RPMI8226 (cell line): Measurements from ENCODE around the gene APBB2.
"Not testable (repeated sequence)": the region's sequence is repeated elsewhere in the genome, so short reads cannot be mapped to it uniquely, and the experiment has no call there.

ENCODE experiments used
- DNase-seq: peaks from one replicate; pipeline ENCODE4 v3.0.0-alpha.2; 2015

The APBB2 gene

DNA sequence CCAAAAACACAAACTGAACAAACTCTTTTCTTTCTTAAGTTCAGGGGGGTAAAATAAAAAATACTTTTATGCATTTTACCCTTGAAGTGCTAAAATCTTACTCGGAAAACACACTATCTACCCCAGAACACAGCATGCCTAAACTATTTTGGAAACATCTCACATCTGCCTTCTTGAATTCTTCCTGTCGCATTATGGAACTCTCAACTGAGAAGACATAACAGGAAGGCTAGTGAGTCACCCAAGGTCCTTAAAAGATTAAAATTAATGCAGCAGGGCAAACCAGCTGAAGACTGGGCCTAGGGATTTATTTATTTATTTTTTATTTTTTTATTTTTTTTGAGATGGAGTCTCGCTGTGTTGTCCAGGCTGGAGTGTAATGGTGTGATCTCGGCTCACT is 208.2 kb downstream of the APBB2 start:
- DNase-seq = no peak

DNA sequence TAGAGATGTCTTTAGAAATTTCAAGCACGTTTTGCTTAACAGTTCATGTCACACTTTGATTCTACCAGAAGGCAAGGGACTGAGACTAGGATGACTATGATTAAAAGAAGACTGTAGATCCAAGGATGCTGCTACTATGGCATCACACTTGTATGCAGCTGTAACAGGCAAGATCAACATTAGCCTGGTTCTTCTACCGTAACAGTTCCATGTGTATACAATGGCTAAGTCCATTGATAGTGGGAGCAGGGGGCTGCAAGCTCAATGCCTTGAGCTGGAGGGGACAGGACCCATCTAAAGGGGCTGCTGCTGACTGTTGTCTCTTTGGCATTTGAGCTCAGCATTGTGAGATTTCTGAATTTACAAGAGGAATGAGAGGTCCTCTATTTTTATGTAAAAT is 212.0 kb downstream of the APBB2 start:
- no peak for DNase-seq

DNA sequence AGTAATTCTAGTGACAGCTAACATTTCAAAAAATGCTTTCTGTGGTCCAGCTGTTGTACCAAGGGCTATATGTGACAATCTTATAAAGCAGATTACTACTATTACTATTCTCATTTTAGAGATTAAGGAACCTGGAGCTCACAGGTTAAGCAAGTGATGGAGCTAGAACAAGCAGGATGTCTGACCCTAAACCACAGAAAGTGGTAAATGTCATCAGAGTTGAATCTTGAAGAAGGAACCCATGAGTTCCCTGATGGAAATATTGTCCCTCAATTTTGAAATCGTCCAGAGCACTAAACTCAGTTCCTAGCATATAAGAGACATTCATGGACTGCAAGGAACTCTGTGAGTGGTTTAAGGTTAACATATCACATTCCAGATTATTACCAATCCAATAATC is 214.0 kb downstream of the APBB2 start:
- DNase-seq = no peak

DNA sequence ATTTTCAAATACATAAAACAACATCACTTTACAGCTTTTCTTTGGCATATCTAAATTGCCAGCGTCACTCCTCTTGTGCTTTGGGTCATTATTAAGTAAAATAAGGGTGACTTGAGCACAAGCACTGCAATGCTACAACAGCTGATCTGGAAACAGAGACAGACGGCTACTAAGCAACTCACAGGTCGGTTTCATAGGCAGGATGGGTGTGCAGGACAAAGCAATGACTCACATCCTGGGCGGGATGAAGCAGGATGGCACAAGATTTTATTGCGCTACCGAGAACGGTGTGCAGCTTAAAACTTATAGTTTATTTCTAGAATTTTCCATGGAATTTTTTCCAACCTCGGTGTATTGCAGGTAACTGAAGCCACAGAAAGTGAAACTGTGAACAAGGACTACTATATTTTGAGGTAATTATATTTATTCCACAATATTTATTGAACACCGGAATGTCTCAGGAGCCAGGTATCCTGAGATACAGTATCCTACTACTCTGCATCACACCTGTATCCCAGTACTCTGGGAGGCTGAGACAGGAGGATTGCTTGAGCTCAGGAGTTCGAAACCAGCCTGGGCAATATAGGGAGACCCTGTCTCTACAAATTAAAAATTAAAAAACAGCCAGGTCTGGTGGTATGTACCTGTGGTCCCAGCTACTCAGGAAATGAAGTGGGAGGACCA is 215.5 kb downstream of the APBB2 start:
- DNase-seq = no peak

DNA sequence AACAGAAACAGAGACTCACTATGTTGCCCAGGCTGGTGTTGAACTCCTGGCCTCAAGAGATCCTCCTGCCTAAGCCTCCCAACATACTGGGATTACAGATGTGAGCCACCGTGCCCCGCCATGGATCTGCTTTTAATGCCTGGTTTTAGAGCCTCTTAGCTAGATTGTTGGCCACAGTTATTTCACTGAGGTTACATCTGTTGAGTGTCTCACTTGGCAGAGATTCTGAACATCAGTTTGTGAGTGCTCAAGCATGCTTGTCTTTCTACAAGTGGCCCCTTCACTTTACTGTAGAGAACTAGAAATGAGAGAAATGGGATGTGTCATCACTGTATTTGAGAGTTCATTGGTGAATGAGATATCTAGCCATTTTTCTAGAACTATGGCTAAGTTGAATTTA is 218.5 kb downstream of the APBB2 start:
- no peak for DNase-seq

DNA sequence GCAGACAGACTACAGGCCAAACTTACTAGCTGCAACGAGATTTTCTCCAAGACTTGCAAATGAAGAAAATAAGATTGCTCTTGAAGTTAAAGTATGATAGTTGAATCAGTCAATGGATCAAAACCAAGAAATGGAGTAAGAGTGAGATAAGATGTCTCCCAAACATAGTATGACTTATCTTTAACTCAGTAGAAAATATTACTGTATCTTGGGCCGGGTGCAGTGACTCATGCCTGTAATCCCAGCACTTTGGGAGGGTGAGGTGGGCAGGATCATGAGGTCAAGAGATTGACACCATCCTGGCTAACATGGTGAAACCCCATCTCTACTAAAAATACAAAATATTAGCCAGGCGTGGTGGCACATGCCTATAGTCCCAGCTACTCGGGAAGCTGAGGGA is 220.0 kb downstream of the APBB2 start:
- DNase-seq = not testable (repeated sequence)

DNA sequence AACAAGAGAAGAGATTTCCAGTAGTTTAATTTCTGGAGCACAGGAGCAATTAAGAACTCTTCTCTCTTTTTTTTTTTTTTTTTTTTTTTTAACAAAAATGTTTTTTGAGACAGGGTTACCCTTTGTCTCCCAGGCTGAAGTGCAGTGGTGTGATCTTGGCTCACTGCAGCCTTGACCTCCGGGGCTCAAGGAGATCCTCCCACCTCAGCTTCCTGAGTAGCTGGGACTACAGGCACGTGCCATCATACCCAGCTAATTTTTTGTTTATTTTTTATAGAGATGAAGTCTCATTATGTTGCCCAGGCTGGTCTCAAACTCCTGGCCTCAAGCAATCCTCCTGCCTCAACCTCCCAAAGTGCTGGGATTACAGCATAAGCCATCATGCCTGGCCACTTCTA is 221.0 kb downstream of the APBB2 start:
- not testable (repeated sequence) for DNase-seq

DNA sequence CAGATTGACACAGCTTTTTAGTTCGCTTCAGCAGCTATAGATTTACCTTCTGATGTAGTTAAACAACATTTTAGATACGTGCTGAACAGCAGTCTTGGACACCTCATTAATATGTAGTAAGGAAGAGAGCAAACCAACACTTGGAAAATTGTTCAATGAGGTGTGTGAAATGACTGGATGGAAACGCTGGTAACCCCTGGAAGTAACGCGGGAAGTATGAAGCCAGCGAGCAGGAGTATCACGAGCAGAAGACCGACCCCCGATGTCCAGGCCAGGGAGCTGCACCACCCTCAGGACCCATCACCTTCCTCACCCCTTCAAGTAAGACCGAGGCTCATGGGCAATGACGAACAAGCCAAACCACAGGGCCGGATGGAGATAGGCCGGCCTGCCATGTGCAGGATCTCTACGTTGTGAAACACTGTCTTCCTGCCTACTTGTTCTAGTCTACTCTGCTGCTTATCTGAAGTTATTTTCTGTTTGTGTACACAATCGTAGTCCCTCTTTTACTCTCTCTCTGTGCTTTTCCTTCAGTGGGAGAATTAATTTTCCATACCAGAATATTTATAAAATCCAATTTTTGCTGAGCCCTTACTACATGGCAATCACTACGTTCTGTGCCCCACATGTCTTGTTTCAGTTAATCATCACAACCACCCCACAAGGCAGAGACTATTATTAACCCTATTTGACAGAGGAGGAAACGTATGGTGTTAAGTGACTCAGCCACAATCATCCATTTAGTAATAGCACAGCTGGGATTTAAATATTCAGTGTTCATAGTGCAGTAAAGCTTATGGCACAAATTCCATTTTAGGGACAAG is 221.7 kb downstream of the APBB2 start:
- no peak for DNase-seq

DNA sequence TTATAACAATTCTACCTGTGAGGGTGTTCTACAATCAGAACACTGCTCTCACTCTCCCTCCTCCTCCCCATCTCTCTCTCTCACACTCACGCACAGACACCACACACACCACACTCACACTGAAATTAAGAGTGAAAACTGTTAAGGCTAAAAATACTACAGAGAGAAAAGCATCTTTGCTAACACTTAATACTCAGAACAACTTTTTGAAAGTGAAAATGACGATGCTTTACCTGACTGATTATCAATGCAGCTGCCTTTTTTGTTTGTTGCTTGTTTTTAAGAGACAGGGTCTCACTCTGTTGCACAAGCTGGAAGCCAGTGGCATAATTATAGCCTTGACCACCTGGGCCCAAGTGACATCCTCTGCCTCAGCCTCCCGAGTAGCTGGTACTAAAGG is 222.4 kb downstream of the APBB2 start:
- no peak for DNase-seq

DNA sequence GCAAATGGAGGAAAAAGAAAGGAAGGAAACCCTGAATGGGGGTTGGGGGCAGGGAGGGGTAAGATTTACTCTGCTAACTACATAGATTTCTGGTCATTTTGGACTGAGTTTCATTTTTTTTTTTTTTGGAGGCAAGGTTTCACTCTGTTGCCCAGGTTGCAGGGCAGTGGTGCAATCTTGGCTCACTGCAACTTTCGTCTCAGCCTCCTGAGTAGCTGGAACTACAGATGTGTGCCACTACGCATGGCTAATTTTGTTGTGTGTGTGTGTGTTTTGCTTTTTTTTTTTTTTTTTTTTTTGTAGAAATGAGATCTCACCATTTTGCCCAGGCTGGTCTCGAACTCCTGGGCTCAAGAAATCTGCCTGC is 223.5 kb downstream of the APBB2 start:
- DNase-seq = no peak

DNA sequence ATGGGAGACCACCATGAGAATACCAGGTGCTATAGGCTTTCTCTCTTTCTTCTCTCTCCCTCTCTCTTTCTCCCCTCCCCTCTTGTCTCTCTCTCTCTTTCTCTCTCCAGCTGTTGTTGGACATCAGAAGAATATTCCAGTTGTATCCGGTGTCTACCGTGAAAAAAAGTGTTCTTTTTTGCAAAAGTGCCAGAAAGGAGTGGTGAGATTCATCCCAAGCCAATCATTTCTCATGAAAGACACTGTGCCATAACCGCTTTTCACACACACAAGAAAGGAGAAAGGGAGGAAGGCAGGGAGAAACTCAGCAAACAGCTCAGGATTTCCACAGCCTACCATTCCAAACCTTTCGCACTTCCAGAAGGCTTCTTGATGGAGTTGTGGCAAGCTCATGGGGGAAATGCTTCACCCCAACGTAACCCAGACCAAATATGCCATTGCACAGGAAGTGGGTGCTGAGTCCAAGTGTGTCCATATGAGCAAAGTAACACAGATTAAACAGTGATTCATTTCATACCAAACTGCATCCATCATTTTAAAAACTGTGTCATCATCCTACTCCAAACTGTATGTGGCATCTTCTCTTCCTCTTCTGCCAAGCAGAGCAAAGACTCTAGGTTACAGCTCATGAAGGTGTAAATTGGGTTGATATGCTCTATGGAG is 224.0 kb downstream of the APBB2 start:
- DNase-seq = no peak

DNA sequence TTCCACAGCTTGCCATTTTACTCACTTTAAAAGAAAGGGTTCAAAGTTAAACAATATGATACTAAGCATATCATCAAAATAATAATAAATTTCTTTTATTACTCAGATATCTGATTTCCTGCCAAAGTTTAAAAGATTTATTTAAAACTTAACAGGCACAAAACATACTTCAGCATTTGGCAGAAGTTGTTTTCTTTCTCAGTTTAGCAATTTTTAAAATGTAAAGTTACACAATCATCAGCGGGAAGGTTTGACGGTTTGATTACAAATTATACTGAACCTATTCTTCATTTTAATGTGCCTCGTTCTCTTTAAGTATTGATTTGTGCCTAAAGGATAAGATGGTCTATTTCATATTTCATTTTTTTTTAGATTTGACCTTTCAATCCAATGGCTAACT is 227.2 kb downstream of the APBB2 start:
- no peak for DNase-seq

DNA sequence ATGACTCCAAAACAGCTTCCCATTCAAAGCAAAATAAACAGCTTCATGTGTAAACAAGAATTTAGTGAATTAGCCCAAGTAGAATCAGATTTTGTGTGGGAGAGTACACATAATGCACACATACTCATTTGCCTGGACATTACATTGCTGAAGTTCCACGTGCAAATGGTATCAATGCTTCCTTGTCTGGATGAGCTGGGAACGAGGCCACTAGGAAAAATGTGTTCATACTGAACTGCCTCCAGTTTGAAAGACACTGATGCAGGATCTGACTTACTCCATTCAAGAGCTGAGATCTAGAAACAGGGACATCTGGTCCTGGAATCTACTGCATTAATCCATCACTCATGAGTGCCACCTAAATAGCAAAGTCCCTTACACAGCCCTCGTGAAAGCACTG is 228.0 kb downstream of the APBB2 start:
- DNase-seq = no peak

DNA sequence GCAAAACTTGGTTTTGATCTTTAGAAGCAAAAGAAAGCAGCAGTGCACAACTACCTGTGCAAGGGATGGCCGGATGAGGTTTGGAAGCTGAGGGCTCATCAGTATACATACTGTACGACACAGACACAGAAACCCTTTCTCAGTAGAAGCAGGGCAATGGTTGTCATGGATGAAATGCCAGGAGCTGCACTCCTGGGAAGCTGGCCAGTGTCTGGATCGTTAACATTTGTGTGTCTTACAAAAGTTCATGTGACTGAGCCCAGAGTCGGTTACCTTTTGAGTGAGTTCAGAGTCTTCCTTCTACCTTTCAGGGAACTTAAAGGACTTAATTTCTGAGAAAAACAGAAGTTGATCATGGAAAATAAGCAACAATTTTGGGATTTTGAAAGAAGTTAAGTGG is 230.3 kb downstream of the APBB2 start:
- no peak for DNase-seq

DNA sequence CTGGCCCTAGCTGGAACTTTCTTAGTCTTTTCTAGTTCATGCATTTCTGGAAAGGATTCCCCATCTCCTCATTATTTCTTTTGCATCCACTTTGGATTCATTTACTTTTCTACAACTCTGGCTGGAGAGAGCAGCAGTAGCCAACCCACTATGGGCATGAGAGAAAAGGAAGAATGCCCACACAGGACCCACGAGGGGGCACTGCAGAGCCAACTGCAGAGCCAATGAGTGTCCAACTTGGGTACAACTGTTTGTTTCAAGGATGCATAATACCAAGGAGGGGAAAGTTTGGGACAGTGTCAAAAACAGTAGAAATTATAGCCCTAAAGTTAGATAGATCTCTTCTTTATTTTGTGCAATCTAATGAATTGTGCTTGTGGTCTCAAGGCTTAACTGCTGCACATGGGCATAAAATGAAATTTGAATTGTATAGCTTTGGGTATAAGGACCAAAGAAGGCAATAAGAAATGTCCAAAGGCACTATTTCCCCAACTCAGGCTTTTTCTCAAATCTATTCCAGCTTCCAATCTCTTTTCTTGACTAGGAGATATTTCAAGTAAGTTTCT is 233.9 kb downstream of the APBB2 start:
- DNase-seq = peak; percentile 17

DNA sequence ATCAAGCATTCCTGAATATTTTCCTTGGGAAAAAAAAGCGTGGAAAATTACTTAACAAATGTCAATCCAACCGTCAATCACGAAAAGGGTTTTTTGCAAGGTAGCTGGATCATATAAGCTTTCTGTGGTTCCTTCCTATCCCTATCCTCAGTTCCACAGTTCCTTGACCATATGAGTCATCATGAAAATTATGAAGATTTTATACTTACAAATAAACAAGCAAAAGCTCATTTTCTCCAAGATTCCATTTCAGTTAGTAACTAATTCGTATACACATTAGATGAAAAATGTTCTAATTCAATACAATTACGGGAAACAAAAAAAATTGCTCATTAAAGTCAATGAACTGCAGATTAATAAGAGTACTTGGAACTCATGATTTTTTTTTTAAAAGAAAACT is 235.8 kb downstream of the APBB2 start:
- DNase-seq = no peak

DNA sequence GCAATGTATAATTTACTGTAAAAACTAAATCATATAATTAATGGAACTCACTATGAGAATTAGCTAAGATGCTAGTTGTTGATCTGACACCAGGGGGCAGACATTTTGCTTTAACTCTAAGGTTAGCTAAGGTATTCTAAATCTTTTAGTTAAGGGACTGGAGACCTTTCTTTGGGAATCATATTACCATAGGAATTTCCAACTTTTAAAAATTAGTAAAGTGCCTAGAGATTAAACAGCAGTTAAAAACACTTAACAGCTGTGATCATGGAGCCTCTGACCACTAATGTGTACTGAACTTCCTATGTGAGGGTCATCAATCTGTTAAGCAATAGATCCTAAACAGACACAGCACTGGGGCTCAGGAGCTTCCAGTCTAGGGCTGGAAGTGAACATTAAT is 238.0 kb downstream of the APBB2 start:
- peak; percentile 53 for DNase-seq

DNA sequence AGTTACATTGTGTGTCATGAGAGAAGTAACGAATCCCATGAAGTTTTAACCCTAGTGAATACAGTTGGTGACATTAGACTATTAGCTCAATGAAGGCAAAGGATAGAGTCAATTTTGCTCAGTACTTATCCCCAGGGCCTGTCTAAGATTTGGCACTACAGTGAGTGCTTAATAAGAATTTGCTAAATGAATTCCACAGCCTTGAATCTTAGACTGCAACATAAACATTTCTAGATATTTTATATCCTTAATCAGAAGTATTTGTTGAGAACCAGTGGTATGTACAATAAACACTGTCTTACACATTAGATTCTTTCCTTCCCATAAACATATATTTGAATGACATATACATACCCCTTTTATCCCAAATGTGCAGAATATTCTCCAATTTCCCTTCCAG is 241.6 kb downstream of the APBB2 start:
- DNase-seq = no peak

DNA sequence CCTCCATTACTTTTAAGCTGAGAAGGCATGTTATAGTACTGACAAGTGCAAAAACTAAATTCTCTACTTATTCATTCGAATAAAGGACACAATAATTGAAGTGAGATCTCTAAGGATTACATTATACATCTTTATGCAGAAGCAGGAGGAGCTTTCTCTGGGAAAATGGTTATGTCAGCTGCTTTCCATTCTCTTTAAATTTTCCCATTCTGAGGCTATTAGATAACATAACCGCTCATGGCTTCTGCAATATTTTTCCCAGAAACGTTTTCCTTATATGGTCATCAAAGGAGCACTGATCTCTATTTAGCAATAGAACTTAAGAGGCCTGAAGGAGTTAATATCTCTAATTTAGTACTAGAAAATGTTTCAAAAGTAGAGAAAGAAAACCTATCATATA is 243.0 kb downstream of the APBB2 start:
- DNase-seq = no peak

DNA sequence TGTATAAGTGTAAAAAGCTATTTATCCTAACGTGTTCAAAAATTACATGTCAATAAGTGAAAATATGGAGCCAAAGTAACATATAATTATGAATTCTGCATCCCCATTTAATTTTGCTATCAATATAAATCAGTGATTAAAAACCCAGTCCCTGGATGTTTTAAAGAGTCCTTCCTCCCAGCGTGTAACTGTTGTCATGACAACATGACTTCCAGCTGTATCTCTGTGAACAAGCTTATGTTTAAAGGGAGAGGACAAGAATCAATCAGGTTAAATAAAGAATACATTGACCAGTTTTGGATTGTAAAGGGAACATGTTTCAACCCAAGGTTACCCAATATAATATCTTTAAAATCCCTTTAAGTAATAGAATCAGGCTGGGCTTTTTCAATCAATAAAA is 244.8 kb downstream of the APBB2 start:
- DNase-seq = no peak

DNA sequence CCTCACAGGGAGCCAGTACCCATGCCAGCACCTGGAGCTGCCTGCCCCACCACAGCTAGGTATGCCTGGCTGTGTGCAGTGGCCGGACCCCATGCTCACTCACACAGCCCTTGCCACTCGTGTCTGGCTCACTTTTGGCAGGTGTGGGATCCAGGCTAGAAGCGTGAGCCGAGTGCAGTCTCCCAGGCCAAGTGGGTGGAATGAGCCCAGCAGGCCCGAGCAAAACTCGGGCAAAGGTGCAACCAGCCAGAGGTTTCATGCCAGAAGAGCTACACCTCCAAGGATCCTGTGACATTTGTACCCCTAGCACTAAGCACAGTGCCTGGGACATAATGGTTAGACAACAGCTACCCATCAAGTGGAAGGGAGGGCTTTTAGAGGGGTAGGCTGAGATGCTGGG is 246.8 kb downstream of the APBB2 start:
- DNase-seq = no peak

DNA sequence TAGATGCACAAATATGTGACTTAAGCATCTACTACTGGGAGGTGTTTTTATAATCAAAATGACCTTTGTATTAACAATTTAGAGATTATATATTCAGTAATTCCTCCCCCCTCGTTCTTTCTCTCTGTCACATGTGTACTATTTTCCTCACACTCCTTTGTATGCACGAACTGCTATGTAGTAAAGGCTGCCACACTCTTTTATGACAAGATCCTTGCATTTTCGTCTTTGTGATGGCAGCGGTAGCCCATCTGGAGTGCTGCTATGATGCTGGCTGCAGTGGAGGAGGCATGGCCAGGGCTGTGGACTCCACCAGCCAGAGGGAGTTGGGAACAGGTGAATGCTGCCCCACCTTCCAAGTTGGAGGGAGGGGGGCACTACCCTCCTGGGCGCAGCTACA is 248.3 kb downstream of the APBB2 start:
- DNase-seq = no peak

DNA sequence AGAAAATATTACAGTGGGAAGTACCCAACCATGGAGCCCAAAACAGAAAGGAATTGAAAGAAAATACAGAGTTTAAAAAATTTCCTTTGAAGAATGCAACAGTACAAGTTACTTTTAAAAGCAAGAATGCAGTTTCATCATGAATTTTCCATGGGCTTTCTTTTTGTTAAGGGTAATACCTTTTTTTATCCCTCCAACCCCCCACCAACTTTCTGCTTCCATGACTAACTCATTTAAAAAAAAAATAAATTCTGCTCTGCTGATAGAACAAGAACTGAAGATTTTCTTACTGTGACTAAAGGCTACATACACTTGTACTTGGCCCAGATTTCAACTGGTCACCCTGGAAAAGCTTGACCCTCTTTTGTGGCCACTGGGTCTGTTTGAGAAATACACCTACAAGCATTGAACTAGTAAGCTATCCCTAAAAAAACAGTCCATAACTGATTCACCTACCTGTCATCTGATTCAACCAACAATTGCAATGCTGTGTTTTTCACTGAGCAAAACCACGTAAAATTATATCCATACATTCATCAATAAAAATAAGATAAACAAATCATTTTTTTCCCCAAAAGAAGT is 250.4 kb downstream of the APBB2 start:
- no peak for DNase-seq
